ENCODE measurements around the gene CASP9. TPM values are rescaled to one million over a fixed set of nuclear protein-coding genes. Genes with fewer than 3 reads are reported as not detected.

CASP9 gene
- total RNA-seq, 4 donors from 2014 or later = 7.4 to 34.0 (median 26.2) TPM

GRCh38 chr1:15448877-15449462, 75.0 kb downstream of the CASP9 start:
- Histone ChIP-seq H3K9me3 (no peaks in the 10 kb centered on the region), H3K27me3 (no peaks in the 10 kb centered on the region), H3K4me3 (no peak overlapping the region), H3K36me3 (no peaks in the 10 kb centered on the region), H3K27ac (no peak overlapping the region), H3K4me1 (no peaks in the 10 kb centered on the region)
- no peak for DNase-seq
- TF ChIP-seq CTCF (IDR thresholded peaks at IDR 0.05) (no peak), POLR2A (IDR thresholded peaks at IDR 0.05) (no peak)

- Histone ChIP-seq H3K27me3 (no peaks in the 10 kb centered on the region), H3K27ac (no peak overlapping the region), H3K36me3 (no peaks in the 10 kb centered on the region), H3K9me3 (no peaks in the 10 kb centered on the region), H3K4me1 (no peaks in the 10 kb centered on the region), H3K4me3 (no peak overlapping the region)
- no peak for TF ChIP-seq CTCF (IDR thresholded peaks at IDR 0.05)
- TF ChIP-seq POLR2A (IDR thresholded peaks at IDR 0.05) = no peak
- DNase-seq = no peak
These were observed 77.8 kb downstream of the CASP9 start for GRCh38 chr1:15446212-15446611.

- DNase-seq = no peak
These were observed 78.5 kb downstream of the CASP9 start for GRCh38 chr1:15445390-15446122.

GRCh38 chr1:15444468-15445389, 79.3 kb downstream of the CASP9 start:
- no peak overlapping the region for H3K27ac ChIP-seq
- H3K4me1 ChIP-seq = no peaks in the 10 kb centered on the region
- TF ChIP-seq CTCF (IDR thresholded peaks at IDR 0.05) = no peak
- TF ChIP-seq POLR2A (IDR thresholded peaks at IDR 0.05) = no peak
- no peaks in the 10 kb centered on the region for H3K27me3 ChIP-seq
- no peaks in the 10 kb centered on the region for H3K36me3 ChIP-seq
- H3K9me3 ChIP-seq = no peaks in the 10 kb centered on the region
- no peak for DNase-seq
- no peak overlapping the region for H3K4me3 ChIP-seq

More at GRCh38 chr1:15445390-15446122, 78.5 kb downstream of the CASP9 start:
- H3K4me1 ChIP-seq = no peaks in the 10 kb centered on the region
- TF ChIP-seq POLR2A (IDR thresholded peaks at IDR 0.05) (no peak), CTCF (IDR thresholded peaks at IDR 0.05) (no peak)
- H3K36me3 ChIP-seq = no peaks in the 10 kb centered on the region
- no peaks in the 10 kb centered on the region for H3K27me3 ChIP-seq
- no peaks in the 10 kb centered on the region for H3K9me3 ChIP-seq
- H3K27ac ChIP-seq = no peak overlapping the region
- no peak overlapping the region for H3K4me3 ChIP-seq

GRCh38 chr1:15443281-15443680, 80.7 kb downstream of the CASP9 start:
- H3K36me3 ChIP-seq = no peaks in the 10 kb centered on the region
- no peaks in the 10 kb centered on the region for H3K4me1 ChIP-seq
- no peak overlapping the region for H3K27ac ChIP-seq
- no peaks in the 10 kb centered on the region for H3K27me3 ChIP-seq
- H3K4me3 ChIP-seq = no peak overlapping the region
- no peaks in the 10 kb centered on the region for H3K9me3 ChIP-seq
- DNase-seq = no peak
- TF ChIP-seq CTCF (IDR thresholded peaks at IDR 0.05) (no peak), POLR2A (IDR thresholded peaks at IDR 0.05) (no peak)
